D721Med (cell line): ENCODE results near the gene CUL2.

Experiments used
- DNase-seq: peaks from one replicate; pipeline ENCODE4 v3.0.0; 2011; ENCODE audit warnings: low spot score; ENCODE audit not compliant: insufficient read length
- FAIRE-seq: peaks from 2 replicates; lab custom pipeline; 2011; peaks lifted over from hg19 to GRCh38; lab: Jason Lieb, UNC
- TF ChIP-seq, protein P1 (sequence below): IDR thresholded peaks from 2 replicates; pipeline ENCODE4 v1.5.1; 2012; ENCODE audit warnings: mild to moderate bottlenecking, control low read depth; ENCODE audit not compliant: insufficient read depth; ENCODE audit errors: missing control alignments

CUL2 gene

DNA sequence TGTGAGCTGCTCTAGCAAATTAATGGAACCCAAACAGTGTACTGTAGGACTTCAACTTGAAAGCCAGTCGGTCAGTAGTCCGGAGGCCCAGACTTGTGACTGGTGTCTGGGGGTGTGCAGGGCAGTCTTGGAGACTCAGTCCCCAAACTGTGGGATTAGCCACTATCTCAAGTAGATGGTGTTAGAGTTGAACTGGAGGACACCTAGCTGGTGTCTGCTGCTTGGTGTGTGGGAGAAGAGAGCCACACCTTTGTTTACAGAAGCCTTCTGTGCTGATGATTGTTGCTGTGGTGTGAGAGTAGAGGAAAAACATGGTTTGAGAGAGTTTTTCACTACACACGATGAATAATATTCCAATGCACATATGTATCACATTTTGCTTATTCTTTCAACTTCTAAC is 47.4 kb downstream of the CUL2 start:
- TF ChIP-seq, protein P1, sequence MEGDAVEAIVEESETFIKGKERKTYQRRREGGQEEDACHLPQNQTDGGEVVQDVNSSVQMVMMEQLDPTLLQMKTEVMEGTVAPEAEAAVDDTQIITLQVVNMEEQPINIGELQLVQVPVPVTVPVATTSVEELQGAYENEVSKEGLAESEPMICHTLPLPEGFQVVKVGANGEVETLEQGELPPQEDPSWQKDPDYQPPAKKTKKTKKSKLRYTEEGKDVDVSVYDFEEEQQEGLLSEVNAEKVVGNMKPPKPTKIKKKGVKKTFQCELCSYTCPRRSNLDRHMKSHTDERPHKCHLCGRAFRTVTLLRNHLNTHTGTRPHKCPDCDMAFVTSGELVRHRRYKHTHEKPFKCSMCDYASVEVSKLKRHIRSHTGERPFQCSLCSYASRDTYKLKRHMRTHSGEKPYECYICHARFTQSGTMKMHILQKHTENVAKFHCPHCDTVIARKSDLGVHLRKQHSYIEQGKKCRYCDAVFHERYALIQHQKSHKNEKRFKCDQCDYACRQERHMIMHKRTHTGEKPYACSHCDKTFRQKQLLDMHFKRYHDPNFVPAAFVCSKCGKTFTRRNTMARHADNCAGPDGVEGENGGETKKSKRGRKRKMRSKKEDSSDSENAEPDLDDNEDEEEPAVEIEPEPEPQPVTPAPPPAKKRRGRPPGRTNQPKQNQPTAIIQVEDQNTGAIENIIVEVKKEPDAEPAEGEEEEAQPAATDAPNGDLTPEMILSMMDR, result no peak
- DNase-seq (no peak), FAIRE-seq (no peak)

DNA sequence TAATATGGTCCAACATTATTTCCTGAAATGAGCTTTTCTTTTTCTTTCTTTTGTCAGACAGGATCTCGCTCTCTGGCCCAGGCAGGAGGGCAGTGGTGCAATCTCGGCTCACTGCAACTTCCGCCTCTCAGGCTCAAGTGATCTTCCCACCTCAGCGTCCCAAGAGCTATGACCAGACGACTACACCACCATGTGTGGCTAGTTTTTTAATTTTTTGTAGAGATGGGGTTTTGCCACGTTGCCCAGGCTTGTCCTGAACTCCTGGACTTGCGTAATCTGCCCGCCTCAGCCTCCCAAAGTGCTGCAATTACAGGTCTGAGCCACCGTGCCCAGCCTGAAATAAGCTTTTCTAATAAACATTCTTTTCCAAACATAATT is 48.6 kb downstream of the CUL2 start:
- TF ChIP-seq, protein P1, result no peak
- DNase-seq (no peak), FAIRE-seq (no peak)

DNA sequence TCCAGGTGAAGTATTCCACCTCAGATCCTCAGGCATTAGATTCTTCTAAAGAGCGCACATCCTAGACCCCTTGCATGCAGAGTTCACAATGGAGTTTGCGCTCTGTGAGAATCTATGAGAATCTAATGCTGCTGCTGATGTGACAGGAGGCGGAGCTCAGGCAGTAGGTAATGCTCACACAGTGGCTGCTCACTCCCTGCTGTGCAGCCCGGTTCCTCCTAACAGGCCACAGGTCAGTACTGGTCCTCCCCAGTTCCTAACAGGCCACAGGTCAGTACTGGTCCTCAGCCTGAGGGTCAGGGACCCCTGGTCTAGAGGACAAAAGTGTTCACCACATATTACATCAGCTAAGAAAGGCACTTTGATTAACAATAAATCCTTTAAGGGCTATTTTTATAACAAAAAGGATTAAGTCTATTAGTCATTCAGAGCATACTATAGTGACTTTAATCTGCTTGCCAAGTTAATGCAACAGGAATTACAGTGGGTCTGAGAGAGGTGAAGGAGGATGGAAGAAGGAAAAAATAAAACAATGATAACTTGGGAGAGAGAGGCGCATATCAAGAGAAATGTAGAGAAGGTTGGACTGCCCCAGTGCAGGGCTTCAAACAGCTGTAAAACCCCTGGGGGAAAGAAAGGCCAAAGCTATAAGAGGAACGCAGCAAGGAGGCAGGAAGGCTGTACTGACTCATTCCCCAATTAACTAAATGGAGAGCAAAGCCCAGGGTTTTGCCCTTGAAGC is 49.2 kb downstream of the CUL2 start:
- DNase-seq (no peak), FAIRE-seq (peak; percentile 44)
- TF ChIP-seq, protein P1, result no peak

DNA sequence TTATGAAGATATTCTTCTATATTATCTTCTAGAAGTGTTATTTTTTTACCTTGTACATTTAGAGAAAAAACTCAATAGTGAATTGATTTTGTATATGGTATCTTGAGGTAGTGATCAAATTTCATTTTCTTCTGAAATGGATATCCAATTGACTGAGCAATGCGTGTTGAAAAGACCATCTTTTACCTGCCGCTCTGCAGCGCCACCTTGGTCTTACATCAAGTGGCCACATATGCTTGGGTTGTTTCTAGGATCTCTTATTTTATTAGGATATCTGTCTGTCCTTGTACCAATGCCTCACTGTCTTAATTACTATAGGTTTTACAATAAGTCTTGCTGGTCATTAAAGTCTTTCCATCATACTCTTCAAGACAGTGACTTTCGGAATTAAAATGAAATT is 53.0 kb downstream of the CUL2 start:
- TF ChIP-seq, protein P1, result no peak
- no peak for DNase-seq
- FAIRE-seq, result no peak

DNA sequence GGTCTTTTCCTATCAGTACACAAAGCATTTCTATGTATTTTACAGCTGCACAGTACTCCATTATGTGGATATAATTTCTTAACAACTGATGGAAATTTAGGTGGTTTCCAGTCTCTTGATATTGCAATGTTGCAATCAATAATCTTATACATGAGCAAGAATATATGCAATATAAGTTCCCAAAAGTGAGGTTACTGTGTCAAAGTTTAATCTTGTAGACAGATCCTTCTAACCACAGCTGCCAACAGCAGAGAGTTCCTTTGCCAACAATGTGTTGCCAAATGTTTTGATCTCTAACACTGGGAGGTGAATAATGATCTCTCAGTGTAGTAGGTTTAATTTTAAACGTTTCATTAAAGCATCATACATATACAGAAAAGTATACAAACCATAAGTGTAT is 54.5 kb downstream of the CUL2 start:
- TF ChIP-seq, protein P1, result no peak
- FAIRE-seq (no peak), DNase-seq (no peak)

DNA sequence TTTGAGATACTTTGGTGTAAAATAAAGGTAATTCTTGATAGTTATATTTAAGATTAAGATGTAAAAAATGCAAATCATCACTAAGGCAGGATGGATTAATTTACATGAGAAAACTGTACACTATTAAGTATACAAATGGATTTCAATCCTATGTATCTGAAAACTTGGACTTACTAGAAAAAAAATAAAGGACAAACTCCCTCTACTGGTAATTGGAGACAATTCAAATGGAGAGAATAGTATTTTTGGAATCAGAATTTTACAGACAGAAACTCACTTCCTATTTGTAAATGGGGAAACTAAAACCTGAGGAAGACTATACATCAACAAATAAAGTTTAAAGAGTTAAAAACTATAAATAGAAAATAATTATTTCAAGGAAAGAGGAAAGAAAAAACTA is 62.6 kb downstream of the CUL2 start:
- DNase-seq (no peak), FAIRE-seq (no peak)
- TF ChIP-seq, protein P1, result peak; percentile 39

DNA sequence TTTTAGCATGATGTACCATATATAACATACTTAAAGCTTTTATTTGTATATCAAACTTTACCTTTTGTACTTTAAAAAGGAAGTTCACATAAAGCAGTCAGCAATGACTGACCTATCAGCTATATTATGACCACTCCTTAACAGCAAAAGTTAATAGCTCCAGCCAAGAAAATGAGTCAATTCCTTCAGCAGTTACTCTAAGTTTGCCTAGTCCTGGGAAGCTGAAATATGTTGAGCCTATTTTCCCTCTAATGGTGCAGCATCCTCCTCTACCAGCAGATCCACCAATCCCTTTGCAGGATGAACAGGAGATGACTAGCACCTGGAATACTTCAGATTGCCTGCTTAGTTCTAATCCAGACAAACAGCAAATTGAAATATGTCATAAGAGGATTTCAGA is 64.2 kb downstream of the CUL2 start:
- TF ChIP-seq, protein P1, result no peak
- DNase-seq, result no peak
- no peak for FAIRE-seq
